IPS-18c (cell line): ENCODE data around the gene MGAT4C.

ENCODE experiments used
- H3K4me3 ChIP-seq: 2 replicates; pipeline ENCODE4 v1.7.0; 2013; ENCODE audit warnings: low read depth, mild to moderate bottlenecking, low read length, moderate library complexity; ENCODE audit not compliant: insufficient read depth
- H3K9me3 ChIP-seq: one replicate; pipeline ENCODE4 v1.6.1; 2013; ENCODE audit warnings: mild to moderate bottlenecking, low read length, moderate library complexity; ENCODE audit not compliant: control insufficient read depth, insufficient read depth

Gene MGAT4C

DNA sequence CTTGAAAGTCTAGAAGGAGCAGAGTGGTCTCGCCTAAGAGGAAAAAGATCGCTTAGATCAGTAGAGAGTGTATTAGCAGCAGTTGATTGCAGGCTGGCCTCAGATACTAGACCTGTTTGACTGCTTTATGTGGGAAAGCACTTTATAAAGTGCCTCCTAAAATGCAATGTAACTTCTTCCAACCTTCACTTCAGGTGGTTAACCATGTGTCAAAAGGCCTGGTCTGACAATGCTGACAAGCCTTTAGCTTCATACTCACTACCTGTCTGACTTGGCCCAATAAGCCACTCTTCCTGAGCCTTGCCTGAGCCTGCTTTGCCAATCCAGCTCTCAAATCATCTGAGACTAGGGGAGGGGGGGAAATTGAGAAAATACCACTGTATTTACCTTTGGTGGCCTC is 14.6 kb downstream of the MGAT4C start:
- H3K9me3 ChIP-seq: no peaks in the 10 kb centered on the region
- H3K4me3 ChIP-seq: no peak overlapping the region

- Histone ChIP-seq H3K9me3 (no peaks in the 10 kb centered on the region), H3K4me3 (no peak overlapping the region)
Observed at GRCh38 chr12:86234316-86234855, 21.8 kb downstream of the MGAT4C start.

DNA sequence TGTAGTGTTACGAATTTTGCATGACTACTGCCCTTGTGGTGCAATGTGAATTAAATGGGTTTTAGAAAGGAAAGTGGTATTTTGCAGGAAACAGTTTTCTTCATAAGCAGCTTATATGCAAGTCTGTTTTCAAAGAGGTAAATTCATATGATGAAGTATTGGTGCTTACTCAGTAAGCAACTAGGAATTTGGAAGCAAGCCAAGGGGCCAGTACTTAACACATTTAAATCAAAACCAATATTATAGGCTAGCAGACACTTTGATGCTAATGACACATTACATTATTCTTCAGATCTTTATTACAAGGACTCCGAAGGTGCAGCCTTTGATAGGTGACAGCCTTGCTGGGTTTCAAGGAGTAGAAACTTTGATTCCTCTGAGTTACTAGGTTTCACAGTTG is 23.1 kb downstream of the MGAT4C start:
- no peaks in the 10 kb centered on the region for H3K9me3 ChIP-seq
- no peak overlapping the region for H3K4me3 ChIP-seq

DNA sequence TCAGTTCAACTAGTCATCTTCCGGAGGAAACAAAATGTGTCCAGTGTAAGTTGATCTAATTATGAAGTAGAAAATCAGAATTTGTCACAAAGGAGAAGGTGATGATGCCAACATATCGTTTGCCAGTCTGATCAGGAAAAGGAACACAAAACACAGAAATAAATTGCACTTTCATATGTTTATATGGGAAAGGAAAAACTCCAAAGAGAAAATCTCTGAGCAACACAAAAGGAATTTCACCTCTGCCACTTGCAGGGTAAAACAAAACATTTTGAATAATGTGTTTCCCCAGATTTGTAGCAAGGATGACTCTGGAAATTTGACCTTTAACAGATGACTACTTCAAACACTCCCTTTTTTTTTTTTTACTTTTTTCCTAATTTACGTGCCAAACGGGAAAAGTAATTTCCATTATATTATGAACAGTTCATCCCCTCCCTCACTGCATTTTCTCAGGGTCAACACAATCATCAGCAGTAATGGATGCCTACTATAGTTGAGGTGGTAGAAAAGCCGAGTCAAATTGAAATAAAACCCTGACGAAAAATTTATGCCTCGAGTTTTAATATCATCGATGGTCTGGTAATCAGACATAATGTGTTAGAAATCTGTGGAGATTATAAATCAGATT is 25.6 kb downstream of the MGAT4C start:
- Histone ChIP-seq H3K4me3 (no peak overlapping the region), H3K9me3 (no peaks in the 10 kb centered on the region)

DNA sequence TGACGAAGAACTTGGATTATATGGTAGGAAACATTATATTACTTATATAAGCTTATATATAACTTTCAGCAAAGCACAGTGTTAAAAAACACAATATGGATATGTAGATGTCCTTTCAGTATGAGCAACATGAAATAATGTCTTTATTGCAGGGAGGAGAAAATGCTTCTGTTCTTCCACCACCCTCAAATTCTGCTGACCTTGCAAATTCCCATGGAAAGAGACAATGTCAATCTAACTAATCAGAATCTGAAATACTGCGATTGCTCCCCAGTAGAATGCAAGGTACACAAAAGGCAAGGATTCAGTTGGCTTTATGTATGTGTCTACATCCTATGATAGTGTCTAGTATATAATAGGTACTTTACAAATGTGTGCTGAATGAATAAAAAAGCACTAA is 26.4 kb downstream of the MGAT4C start:
- Histone ChIP-seq H3K9me3 (no peaks in the 10 kb centered on the region), H3K4me3 (no peak overlapping the region)

GRCh38 chr12:86228656-86229055 is 27.5 kb downstream of the MGAT4C start:
- Histone ChIP-seq H3K9me3 (no peaks in the 10 kb centered on the region), H3K4me3 (no peak overlapping the region)

- Histone ChIP-seq H3K4me3 (no peak overlapping the region), H3K9me3 (no peaks in the 10 kb centered on the region)
Observed at GRCh38 chr12:86226481-86226880, 29.7 kb downstream of the MGAT4C start.

GRCh38 chr12:86216591-86216990 is 39.6 kb downstream of the MGAT4C start:
- Histone ChIP-seq H3K4me3 (no peak overlapping the region), H3K9me3 (no peaks in the 10 kb centered on the region)

GRCh38 chr12:86213012-86213411 is 43.2 kb downstream of the MGAT4C start:
- no peak overlapping the region for H3K4me3 ChIP-seq
- H3K9me3 ChIP-seq: no peaks in the 10 kb centered on the region

DNA sequence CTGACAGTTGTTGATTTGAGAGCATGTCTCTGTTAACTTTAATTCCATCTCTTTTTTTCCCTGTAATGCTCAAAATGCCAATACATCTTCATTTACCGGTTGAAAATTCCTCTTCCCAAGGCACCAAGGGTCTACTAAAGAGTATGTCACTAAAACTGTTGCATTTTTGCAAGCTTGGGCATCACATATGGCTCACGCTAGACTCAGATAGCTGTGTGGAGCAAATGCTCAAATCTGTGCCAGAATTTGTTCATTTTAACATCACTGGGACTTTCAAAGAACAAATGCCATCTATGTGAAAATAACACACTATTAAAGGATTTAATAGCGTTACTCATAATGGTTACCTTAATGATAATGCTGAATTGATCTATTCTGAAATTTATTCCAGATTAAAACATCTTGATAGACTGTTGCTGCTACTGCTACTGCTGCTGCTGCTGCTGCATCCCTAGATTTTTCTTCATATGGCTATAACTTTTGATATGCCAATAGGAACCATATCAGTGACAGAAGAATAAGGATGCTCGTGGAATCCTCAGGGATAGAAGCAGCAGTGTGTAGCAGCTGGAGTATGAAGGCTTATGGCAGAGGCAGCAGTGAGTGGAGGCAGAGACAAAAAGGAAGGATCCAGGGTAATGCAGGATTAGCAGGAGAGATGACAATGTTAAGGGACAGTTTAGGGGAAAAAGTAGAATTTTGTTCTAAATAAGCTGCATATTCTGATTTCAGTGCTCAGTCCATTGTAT is 57.3 kb downstream of the MGAT4C start:
- H3K4me3 ChIP-seq: no peak overlapping the region
- no peaks in the 10 kb centered on the region for H3K9me3 ChIP-seq

- H3K4me3 ChIP-seq: no peak overlapping the region
Observed at GRCh38 chr12:86196465-86196864, 59.7 kb downstream of the MGAT4C start.

GRCh38 chr12:86194721-86195120 is 61.5 kb downstream of the MGAT4C start:
- Histone ChIP-seq H3K4me3 (no peak overlapping the region), H3K9me3 (no peaks in the 10 kb centered on the region)

More at GRCh38 chr12:86196465-86196864, 59.7 kb downstream of the MGAT4C start:
- H3K9me3 ChIP-seq: no peaks in the 10 kb centered on the region

DNA sequence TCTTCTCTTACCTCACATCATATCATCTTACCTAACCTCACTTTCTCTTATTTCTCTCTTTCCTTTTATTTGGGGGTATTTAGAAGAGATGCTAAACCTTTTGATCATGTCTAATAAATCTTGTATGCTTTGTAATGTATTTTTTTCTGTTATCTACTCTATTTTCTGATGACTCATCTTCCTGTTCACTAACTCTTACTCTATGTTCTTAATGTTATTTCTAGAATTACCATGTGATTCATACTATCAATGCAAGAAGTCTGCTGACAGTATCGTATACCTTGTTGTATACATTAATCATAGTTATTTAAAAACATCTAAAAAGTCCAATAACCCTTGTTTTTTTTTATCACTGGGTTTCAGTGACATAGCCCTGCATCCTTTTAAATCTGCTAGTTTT is 62.3 kb downstream of the MGAT4C start:
- Histone ChIP-seq H3K4me3 (no peak overlapping the region), H3K9me3 (no peaks in the 10 kb centered on the region)

DNA sequence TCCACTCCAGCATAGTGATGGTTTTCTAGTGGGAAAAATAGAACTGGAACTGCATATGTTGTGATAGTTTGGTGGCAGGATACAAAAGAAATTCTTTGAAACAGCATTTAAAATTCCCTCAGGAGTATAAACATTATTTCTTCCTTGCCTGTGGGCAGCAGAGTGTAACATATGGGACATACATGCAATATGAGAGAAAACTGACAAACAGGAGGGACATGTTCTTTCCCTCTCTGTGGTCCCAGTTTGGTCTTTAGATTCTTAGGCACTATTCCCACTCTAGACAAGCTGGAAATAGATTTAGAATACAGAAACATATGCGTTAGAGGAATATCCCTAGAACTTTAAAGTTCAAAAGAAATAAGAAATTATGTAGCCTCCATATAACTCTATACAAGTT is 68.0 kb downstream of the MGAT4C start:
- no peak overlapping the region for H3K4me3 ChIP-seq
- no peaks in the 10 kb centered on the region for H3K9me3 ChIP-seq

DNA sequence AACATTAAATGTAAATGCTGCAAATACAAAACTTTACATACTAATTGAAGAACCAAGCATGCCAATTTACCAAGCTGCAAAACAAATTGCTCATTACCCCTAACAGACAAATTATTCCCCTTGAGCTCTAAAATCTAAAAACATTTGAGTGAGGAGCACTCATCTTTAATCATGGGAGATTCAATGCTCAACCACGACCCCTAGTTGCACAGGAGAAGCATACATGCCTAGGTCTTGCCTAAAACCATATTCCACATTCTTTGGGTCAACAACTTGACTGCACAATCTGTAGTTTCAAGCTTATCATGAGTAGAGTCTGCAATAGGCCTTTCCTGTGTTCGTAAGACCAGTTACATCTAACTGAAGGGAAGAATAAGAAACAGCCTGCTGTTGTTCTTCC is 69.7 kb downstream of the MGAT4C start:
- H3K9me3 ChIP-seq: no peaks in the 10 kb centered on the region

GRCh38 chr12:86179855-86180254 is 76.3 kb downstream of the MGAT4C start:
- peaks cover 2% of the 10 kb centered on the region for H3K9me3 ChIP-seq

More for the DNA sequence above, 69.7 kb downstream of the MGAT4C start:
- no peak overlapping the region for H3K4me3 ChIP-seq

DNA sequence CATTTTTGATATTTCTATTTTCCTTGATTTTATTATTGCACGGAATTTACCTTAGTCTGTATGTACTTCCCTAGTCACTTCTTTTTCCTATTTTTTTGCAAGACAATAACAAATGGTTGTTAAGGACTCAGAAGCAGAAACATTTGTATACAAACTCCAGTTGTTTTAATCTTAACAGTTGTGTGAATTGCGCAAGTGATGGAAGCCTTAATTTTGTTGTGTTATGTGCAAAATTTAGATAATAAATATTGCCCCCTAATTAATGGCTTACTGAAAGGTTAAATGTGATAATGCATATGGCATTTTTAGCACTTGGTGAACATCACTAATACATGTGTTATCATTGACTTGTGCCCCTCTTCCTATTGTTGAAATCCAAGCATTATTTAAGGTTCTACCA is 82.0 kb downstream of the MGAT4C start:
- H3K9me3 ChIP-seq: no peaks in the 10 kb centered on the region

More at GRCh38 chr12:86179855-86180254, 76.3 kb downstream of the MGAT4C start:
- no peak overlapping the region for H3K4me3 ChIP-seq

GRCh38 chr12:86172913-86173443 is 83.2 kb downstream of the MGAT4C start:
- Histone ChIP-seq H3K9me3 (no peaks in the 10 kb centered on the region), H3K4me3 (no peak overlapping the region)

More for the DNA sequence above, 82.0 kb downstream of the MGAT4C start:
- H3K4me3 ChIP-seq: no peak overlapping the region
